Naive B cell (primary cell): Measurements from ENCODE around the gene COTL1. TPM values are rescaled to one million over a fixed set of nuclear protein-coding genes. Genes with fewer than 3 reads are reported as not detected.

Source experiments
- ATAC-seq, 2 donors: fragments of 150-1000 bp; cut with Tn5 transposase; 2 replicates each; pipeline ENCODE4 v1.10.0; 2021; ENCODE audit warnings: low read depth in 2 of 2, mild to moderate bottlenecking in 2 of 2, moderate library complexity in 2 of 2
- DNase-seq: peaks from one replicate; pipeline ENCODE4 v3.0.0; 2022
- H3K27ac Mint-ChIP-seq, 6 donors: one replicate each; pipeline ENCODE4 v1.8.0; 2020 to 2022; ENCODE audit warnings: mild to moderate bottlenecking in 6 of 6, mixed read lengths in 6 of 6, moderate library complexity in 5 of 6, inconsistent platforms in 2 of 6
- H3K27me3 Mint-ChIP-seq, 3 donors: one replicate each; pipeline ENCODE4 v1.8.0; 2021 to 2022; ENCODE audit warnings: mixed read lengths in 3 of 3, mild to moderate bottlenecking in 1 of 3
- H3K36me3 Mint-ChIP-seq, 2 donors: one replicate each; pipeline ENCODE4 v1.8.0; 2020 to 2022; ENCODE audit warnings: mixed read lengths in 2 of 2, inconsistent platforms in 1 of 2, mild to moderate bottlenecking in 1 of 2
- H3K4me1 Mint-ChIP-seq, 3 donors: one replicate each; pipeline ENCODE4 v1.8.0; 2020 to 2022; ENCODE audit warnings: mixed read lengths in 3 of 3, inconsistent platforms in 1 of 3, mild to moderate bottlenecking in 1 of 3, moderate library complexity in 1 of 3
- H3K4me3 Mint-ChIP-seq, 8 donors: one replicate each; pipeline ENCODE4 v1.8.0; 2020 to 2022; ENCODE audit warnings: mild to moderate bottlenecking in 8 of 8, mixed read lengths in 8 of 8, moderate library complexity in 8 of 8, inconsistent platforms in 2 of 8
- H3K9me3 Mint-ChIP-seq, 7 donors: one replicate each; pipeline ENCODE4 v1.8.0; 2020 to 2022; ENCODE audit warnings: mixed read lengths in 7 of 7, mild to moderate bottlenecking in 5 of 7, inconsistent platforms in 2 of 7, moderate library complexity in 1 of 7
- polyA plus RNA-seq, 6 donors: library from polyadenylated mRNA; unstranded; fragments of 300-500 nt; fragmentation: Illumina TruSeq; gene quantifications; one replicate each; pipeline ENCODE4 v1.2.3, GENCODE V29; 2021; ENCODE audit warnings: low read depth in 6 of 6

Gene COTL1
- polyA plus RNA-seq, 6 donors from 2014 or later, result 167 to 439 (median 373) TPM

GRCh38 chr16:84557059-84557458 is 60.8 kb downstream of the COTL1 start:
- Mint-ChIP-seq H3K27ac (peak overlapping the region in 1 of 6 donors; percentile 42), H3K4me1 (peaks cover 15 to 26% (median 19%) of the 10 kb centered on the region in 3 donors), H3K9me3 (no peaks in the 10 kb centered on the region), H3K27me3 (no peaks in the 10 kb centered on the region), H3K4me3 (no peak overlapping the region), H3K36me3 (no peaks in the 10 kb centered on the region)
- no peak for ATAC-seq
- DNase-seq, result no peak

GRCh38 chr16:84555418-84556196 is 62.3 kb downstream of the COTL1 start:
- DNase-seq (no peak), ATAC-seq (no peak)
- Mint-ChIP-seq H3K9me3 (no peaks in the 10 kb centered on the region), H3K36me3 (no peaks in the 10 kb centered on the region), H3K4me3 (no peak overlapping the region), H3K4me1 (peaks cover 12 to 24% (median 19%) of the 10 kb centered on the region in 3 donors), H3K27ac (peak overlapping the region in 1 of 6 donors; percentile 8), H3K27me3 (no peaks in the 10 kb centered on the region)

DNA sequence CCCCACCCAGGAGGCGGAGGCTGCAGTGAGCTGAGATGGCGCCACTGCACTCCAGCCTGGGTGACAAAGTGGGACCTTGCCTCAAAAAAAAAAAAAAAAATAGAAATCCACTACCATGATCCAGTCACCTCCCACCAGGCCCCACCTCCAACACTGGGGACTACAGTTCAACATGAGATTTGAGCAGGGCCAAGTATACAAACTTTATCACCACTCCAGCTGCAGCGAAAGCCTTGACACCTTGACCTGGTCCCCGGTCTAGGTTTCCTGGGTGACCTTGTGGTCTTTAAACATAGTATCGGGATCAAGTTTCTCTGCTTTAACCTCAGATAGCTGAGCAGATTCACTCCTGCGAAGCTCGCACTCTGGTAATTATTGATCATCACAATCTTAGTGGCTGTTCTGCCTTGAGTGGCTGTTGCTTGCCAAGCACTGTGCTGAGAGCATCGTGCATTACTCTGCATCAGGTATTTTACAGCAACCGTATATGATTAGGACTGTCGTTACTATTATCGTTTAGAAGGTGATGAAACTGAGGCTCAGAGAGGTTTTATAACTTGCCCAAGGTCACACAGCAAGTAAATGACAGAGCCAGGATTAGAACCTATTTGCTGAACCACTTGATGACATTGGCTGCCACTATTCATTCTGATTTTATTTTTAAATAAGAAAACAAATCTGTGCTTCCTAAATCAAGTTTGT is 63.1 kb downstream of the COTL1 start:
- ATAC-seq (no peak), DNase-seq (no peak)
- no peak overlapping the region for H3K27ac Mint-ChIP-seq
- no peak overlapping the region for H3K4me3 Mint-ChIP-seq
- peaks cover 12 to 20% (median 14%) of the 10 kb centered on the region in 3 donors for H3K4me1 Mint-ChIP-seq
- H3K36me3 Mint-ChIP-seq, result no peaks in the 10 kb centered on the region
- H3K27me3 Mint-ChIP-seq, result no peaks in the 10 kb centered on the region
- H3K9me3 Mint-ChIP-seq, result no peaks in the 10 kb centered on the region

DNA sequence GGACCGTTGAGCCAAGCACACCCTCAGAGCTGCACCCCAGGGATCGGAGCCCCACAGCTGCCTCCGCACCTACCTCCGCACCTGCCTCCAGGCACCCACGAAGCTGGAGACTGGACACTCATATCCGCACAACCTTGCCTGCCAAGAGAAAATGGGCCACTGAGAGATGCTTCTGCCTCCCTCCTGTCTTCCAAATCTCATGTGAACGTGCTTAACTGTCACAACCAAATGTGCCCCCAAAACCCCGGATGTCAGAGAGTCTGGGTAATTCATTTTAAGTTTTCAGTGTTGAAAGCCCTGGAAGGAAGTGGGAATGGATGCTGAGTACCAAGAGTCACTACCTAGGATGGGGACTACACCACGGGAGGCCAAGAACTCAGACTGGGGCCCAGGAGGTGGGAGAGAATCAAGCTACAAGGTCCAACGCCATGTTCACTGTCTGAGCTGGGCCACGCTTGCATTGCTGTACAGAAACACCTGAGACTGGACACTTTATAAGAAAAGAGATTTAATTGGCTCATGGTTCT is 63.9 kb downstream of the COTL1 start:
- Mint-ChIP-seq H3K4me3 (no peak overlapping the region), H3K36me3 (no peaks in the 10 kb centered on the region), H3K9me3 (no peaks in the 10 kb centered on the region), H3K4me1 (peaks cover 13 to 25% (median 19%) of the 10 kb centered on the region in 3 donors), H3K27me3 (no peaks in the 10 kb centered on the region), H3K27ac (peak overlapping the region in 2 of 6 donors; percentile 73 to 90)
- no peak for ATAC-seq
- no peak for DNase-seq

DNA sequence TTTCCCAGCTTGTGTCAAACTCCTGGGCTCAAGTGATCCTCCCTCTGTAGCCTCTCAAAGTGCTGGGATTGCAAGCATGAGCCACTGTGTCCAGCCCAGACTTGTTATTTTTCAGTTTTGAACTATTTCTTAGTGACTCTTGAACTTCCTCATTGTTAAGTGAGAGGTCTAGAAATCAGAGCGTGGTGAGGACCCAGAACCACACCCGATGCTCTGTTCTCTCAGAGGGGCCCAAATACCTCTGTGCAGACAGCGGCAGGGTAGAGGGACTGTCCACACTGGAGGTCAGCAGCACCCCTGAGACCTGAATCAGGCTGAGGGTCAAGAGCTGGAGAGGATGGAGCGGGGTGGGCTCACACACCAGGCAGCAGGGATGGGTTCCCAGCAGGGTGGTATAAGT is 65.7 kb downstream of the COTL1 start:
- peaks cover 13 to 26% (median 20%) of the 10 kb centered on the region in 3 donors for H3K4me1 Mint-ChIP-seq
- DNase-seq, result no peak
- no peaks in the 10 kb centered on the region for H3K36me3 Mint-ChIP-seq
- no peak overlapping the region for H3K4me3 Mint-ChIP-seq
- no peak for ATAC-seq
- H3K27ac Mint-ChIP-seq, result peak overlapping the region in 2 of 6 donors; percentile 22 to 90
- H3K9me3 Mint-ChIP-seq, result no peaks in the 10 kb centered on the region
- peaks cover 0 to 2% (median 1%) of the 10 kb centered on the region in 3 donors for H3K27me3 Mint-ChIP-seq

DNA sequence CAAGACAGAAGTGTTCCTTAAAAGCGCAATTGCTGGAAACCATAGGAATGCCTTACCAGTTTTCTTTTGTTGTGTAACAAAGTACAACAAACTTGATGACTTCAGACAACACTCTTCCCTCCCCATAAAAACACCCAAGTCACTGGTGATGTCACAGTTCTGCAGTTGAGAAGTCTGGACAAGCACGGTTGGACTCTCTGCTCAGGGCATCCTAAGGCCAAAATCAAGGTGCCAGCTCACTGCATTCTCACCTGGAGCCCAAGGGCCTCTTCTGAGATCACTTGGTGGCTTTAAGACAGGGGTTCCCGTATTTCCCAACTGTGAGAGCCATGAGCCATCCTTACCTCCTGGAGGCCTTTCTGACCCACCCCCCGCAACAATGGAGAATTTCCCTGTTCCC is 67.8 kb downstream of the COTL1 start:
- DNase-seq (no peak), ATAC-seq (no peak)
- Mint-ChIP-seq H3K36me3 (no peaks in the 10 kb centered on the region), H3K4me1 (peaks cover 13 to 26% (median 20%) of the 10 kb centered on the region in 3 donors), H3K27ac (peak overlapping the region in 1 of 6 donors; percentile 13), H3K4me3 (no peak overlapping the region), H3K27me3 (peaks cover 5 to 9% (median 9%) of the 10 kb centered on the region in 3 donors), H3K9me3 (no peaks in the 10 kb centered on the region)

- H3K27me3 Mint-ChIP-seq, result peaks cover 8 to 17% (median 16%) of the 10 kb centered on the region in 3 donors
- ATAC-seq (no peak), DNase-seq (no peak)
- H3K36me3 Mint-ChIP-seq, result no peaks in the 10 kb centered on the region
- peak overlapping the region in 3 of 8 donors; percentile 20 to 72 (median 56) for H3K4me3 Mint-ChIP-seq
- peaks cover 16 to 28% (median 28%) of the 10 kb centered on the region in 3 donors for H3K4me1 Mint-ChIP-seq
- H3K27ac Mint-ChIP-seq, result peak overlapping the region in 2 of 6 donors; percentile 63 to 78
- H3K9me3 Mint-ChIP-seq, result no peaks in the 10 kb centered on the region
Measured at GRCh38 chr16:84548971-84549844, 68.7 kb downstream of the COTL1 start.

- Mint-ChIP-seq H3K9me3 (no peaks in the 10 kb centered on the region), H3K36me3 (no peaks in the 10 kb centered on the region), H3K4me3 (no peak overlapping the region), H3K27ac (no peak overlapping the region), H3K27me3 (peaks cover 11 to 21% (median 19%) of the 10 kb centered on the region in 3 donors), H3K4me1 (peaks cover 14 to 30% (median 25%) of the 10 kb centered on the region in 3 donors)
- DNase-seq, result no peak
- no peak for ATAC-seq
Measured at GRCh38 chr16:84548508-84548907, 69.4 kb downstream of the COTL1 start.

DNA sequence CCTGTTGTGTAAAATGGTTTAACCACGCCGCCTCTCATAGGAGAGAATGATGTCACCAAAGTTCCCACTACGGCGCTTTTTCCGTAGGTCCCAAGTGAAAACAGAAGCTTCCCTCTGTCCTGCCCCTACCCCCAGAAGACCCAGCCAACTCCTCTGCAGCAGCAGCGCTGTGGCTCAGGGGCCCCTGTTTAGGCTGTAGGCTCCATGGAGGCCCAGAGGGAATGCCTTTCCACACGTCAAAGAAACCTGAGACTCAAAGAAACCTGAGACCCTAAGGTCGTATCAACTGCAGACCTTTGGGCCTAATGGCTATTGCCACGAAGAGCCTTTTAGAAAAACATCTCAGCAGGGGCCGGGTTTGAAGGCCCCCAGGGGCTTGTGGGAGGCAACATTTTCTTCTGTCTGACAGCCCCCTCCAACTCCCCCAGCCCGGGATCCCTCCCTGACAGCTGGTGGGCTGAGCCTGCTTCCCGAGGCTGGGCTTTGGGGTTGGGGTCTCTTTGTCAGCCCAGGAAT is 70.3 kb downstream of the COTL1 start:
- Mint-ChIP-seq H3K27ac (no peak overlapping the region), H3K4me3 (no peak overlapping the region)

DNA sequence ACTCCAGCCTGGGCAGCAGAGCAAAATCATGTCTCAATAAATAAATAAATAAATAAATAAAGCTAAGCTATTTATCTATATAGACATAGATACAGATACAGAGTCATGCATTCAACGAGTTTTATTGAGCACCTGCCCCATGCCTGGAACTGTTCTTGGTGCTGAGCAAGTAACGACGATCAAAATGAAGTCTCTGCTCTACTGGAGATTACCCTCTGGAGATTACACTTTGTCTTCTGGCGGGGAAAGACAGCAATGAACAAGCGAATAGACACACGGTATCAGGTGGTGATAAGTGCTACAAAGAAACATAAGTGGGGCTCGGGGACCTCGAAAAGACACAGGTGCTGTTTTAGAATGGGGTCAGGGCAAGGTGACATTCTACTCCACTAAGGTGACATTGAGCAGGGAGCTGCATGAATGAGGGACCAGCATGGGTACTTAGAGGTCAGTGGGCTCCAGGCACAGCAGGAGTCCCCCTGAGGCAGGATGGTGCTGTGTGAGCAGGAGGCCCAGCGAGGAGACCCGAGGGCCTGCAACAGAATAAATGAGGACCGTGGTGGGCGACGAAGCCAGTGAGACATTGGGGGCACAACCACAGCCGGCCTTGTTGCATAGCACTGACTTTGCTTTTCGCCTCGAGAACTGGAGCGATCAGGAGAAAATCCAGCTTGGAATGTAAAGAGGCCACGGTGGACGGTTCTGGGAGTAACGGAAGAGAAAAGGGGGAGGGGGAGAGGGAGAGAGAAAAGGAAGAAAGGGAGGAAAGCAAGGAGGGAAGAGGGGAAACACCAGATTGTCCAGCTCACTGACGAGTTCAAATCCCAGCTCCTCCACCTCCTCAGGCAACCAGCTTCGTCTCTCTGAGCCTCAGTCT is 71.0 kb downstream of the COTL1 start:
- peak overlapping the region in 2 of 6 donors; percentile 18 to 82 for H3K27ac Mint-ChIP-seq
- no peak for DNase-seq
- ATAC-seq, result no peak
- no peaks in the 10 kb centered on the region for H3K36me3 Mint-ChIP-seq
- peaks cover 11 to 21% (median 19%) of the 10 kb centered on the region in 3 donors for H3K27me3 Mint-ChIP-seq
- H3K4me1 Mint-ChIP-seq, result peaks cover 9 to 22% (median 17%) of the 10 kb centered on the region in 3 donors
- no peaks in the 10 kb centered on the region for H3K9me3 Mint-ChIP-seq
- H3K4me3 Mint-ChIP-seq, result no peak overlapping the region

More for the DNA sequence above, 70.3 kb downstream of the COTL1 start:
- H3K9me3 Mint-ChIP-seq, result no peaks in the 10 kb centered on the region
- peaks cover 11 to 21% (median 19%) of the 10 kb centered on the region in 3 donors for H3K27me3 Mint-ChIP-seq
- DNase-seq (no peak), ATAC-seq (no peak)
- peaks cover 14 to 28% (median 23%) of the 10 kb centered on the region in 3 donors for H3K4me1 Mint-ChIP-seq
- H3K36me3 Mint-ChIP-seq, result no peaks in the 10 kb centered on the region

DNA sequence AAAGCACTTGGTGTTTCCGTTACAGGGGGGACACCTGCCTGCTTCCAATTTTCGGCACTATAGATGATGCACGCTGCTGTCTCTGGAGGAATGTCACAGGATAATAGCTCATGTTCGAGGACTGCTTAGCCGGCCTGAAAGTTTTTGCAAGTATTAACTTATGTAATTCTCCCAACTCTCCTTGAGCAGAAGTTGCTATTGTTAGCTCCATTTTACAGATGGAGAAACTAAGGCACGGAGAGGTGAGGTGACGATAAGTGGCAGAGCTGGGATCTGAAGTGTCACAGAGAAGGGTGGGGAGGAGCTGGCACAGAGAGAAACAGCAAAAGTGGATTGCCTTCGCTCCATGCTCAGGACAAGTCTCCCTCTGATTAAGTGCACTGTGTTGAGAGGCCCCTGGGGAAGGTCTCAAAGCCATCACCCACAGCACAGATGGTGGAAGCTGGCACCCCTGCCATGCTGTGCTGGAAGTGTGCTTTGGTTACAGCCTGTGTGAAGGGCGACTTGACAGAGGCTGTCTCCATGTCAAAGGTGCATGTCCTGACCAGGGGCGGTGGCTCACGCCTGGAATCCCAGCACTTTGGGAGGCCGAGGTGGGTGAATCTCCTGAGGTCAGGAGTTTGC is 72.7 kb downstream of the COTL1 start:
- peak overlapping the region in 2 of 8 donors; percentile 21 to 29 for H3K4me3 Mint-ChIP-seq
- H3K27ac Mint-ChIP-seq, result no peak overlapping the region

More for the DNA sequence above, 72.7 kb downstream of the COTL1 start:
- peaks cover 11 to 21% (median 19%) of the 10 kb centered on the region in 3 donors for H3K27me3 Mint-ChIP-seq
- H3K36me3 Mint-ChIP-seq, result no peaks in the 10 kb centered on the region
- DNase-seq (no peak), ATAC-seq (no peak)
- H3K9me3 Mint-ChIP-seq, result no peaks in the 10 kb centered on the region
- H3K4me1 Mint-ChIP-seq, result peaks cover 7 to 18% (median 14%) of the 10 kb centered on the region in 3 donors
